Measurements from ENCODE around the gene NUDCD3. TPM values are rescaled to one million over a fixed set of nuclear protein-coding genes. Genes with fewer than 3 reads are reported as not detected.

NUDCD3 gene
- total and polyA plus RNA-seq, 2 of the 8 experiments (the other 6 are each of a cell fraction or from before 2014, with no cell fraction given), result 35.2 to 93.7 TPM

GRCh38 chr7:44533301-44534055 is 43.0 kb upstream of the NUDCD3 start (continued):
- TF ChIP-seq CHD7 (IDR thresholded peaks at IDR 0.05; ENCODE audit: insufficient replicate concordance, low read length) (no peak), BRCA1 (IDR thresholded peaks at IDR 0.05; ENCODE audit: low read depth, low read length) (no peak), RXRA (IDR thresholded peaks at IDR 0.05; ENCODE audit: insufficient read depth, low read depth, low read length) (no peak), FOSL1 (IDR thresholded peaks at IDR 0.05; ENCODE audit: insufficient read depth, low read depth, low read length) (no peak), TEAD4 (IDR thresholded peaks at IDR 0.05; ENCODE audit: low read depth, low read length) (no peak), EP300 (IDR thresholded peaks at IDR 0.05; ENCODE audit: borderline replicate concordance in 1 of 2, low read depth in 2 of 2, low read length in 2 of 2) (no peak), SP4 (IDR thresholded peaks at IDR 0.05; ENCODE audit: low read length) (no peak), EZH2 (IDR thresholded peaks at IDR 0.05; ENCODE audit: low read depth, low read length, severe bottlenecking) (no peak), POU5F1 (IDR thresholded peaks at IDR 0.05; ENCODE audit: low read depth, low read length) (no peak), YY1 (IDR thresholded peaks at IDR 0.05; ENCODE audit: low read depth, low read length) (no peak), BCL11A (IDR thresholded peaks at IDR 0.05; ENCODE audit: low read depth in 2 of 2, low read length in 2 of 2) (no peak)

Measured in H1 (cell line).